ENCODE measurements around the gene ABR. TPM values are rescaled to one million over a fixed set of nuclear protein-coding genes. Genes with fewer than 3 reads are reported as not detected.

Gene ABR
- total and polyA plus RNA-seq, 5 donors from 2014 or later, result 13.2 to 116 (median 18.3) TPM

GRCh38 chr17:1089915-1090314 is 89.9 kb downstream of the ABR start:
- no peaks in the 10 kb centered on the region for H3K27me3 Mint-ChIP-seq
- H3K27ac Mint-ChIP-seq, result peak overlapping the region in 1 of 3 donors; percentile 49
- H3K36me3 Mint-ChIP-seq, result peaks cover 21% of the 10 kb centered on the region
- peaks cover 0 to 6% (median 0%) of the 10 kb centered on the region in 4 donors for H3K4me1 Mint-ChIP-seq
- no peaks in the 10 kb centered on the region for H3K27me3 ChIP-seq (ENCODE audit: control insufficient read depth, insufficient read depth, low read length)
- H3K36me3 ChIP-seq (ENCODE audit: control insufficient read depth, insufficient read depth, low read length), result peaks cover 48% of the 10 kb centered on the region
- no peak overlapping the region for H3K4me3 Mint-ChIP-seq
- ATAC-seq (ENCODE audit: low read depth in 2 of 2) (no peak), DNase-seq (no peak)
- no peaks in the 10 kb centered on the region for H3K9me3 ChIP-seq (ENCODE audit: control insufficient read depth in 2 of 2, low read length in 2 of 2)
- H3K4me3 ChIP-seq (ENCODE audit: low read depth, low read length), result no peak overlapping the region
- H3K9me3 Mint-ChIP-seq, result no peaks in the 10 kb centered on the region
- no peak overlapping the region for H3K27ac ChIP-seq (ENCODE audit: insufficient read depth, low read length, poor library complexity, severe bottlenecking)
- no peaks in the 10 kb centered on the region for H3K4me1 ChIP-seq (ENCODE audit: control insufficient read depth, insufficient read depth, low read length, poor library complexity, severe bottlenecking)

- Histone ChIP-seq H3K27ac (ENCODE audit: insufficient read depth, low read length, poor library complexity, severe bottlenecking) (no peak overlapping the region), H3K4me3 (ENCODE audit: low read depth, low read length) (no peak overlapping the region), H3K9me3 (ENCODE audit: control insufficient read depth in 2 of 2, low read length in 2 of 2) (no peaks in the 10 kb centered on the region), H3K4me1 (ENCODE audit: control insufficient read depth, insufficient read depth, low read length, poor library complexity, severe bottlenecking) (no peaks in the 10 kb centered on the region), H3K36me3 (ENCODE audit: control insufficient read depth, insufficient read depth, low read length) (peaks cover 50% of the 10 kb centered on the region), H3K27me3 (ENCODE audit: control insufficient read depth, insufficient read depth, low read length) (no peaks in the 10 kb centered on the region)
- Mint-ChIP-seq H3K36me3 (peaks cover 15% of the 10 kb centered on the region), H3K27me3 (no peaks in the 10 kb centered on the region), H3K4me1 (no peaks in the 10 kb centered on the region), H3K27ac (no peak overlapping the region), H3K4me3 (no peak overlapping the region), H3K9me3 (no peaks in the 10 kb centered on the region)
- DNase-seq, result no peak
- no peak for ATAC-seq (ENCODE audit: low read depth in 2 of 2)
Observed at GRCh38 chr17:1087381-1088241, 92.2 kb downstream of the ABR start.

DNA sequence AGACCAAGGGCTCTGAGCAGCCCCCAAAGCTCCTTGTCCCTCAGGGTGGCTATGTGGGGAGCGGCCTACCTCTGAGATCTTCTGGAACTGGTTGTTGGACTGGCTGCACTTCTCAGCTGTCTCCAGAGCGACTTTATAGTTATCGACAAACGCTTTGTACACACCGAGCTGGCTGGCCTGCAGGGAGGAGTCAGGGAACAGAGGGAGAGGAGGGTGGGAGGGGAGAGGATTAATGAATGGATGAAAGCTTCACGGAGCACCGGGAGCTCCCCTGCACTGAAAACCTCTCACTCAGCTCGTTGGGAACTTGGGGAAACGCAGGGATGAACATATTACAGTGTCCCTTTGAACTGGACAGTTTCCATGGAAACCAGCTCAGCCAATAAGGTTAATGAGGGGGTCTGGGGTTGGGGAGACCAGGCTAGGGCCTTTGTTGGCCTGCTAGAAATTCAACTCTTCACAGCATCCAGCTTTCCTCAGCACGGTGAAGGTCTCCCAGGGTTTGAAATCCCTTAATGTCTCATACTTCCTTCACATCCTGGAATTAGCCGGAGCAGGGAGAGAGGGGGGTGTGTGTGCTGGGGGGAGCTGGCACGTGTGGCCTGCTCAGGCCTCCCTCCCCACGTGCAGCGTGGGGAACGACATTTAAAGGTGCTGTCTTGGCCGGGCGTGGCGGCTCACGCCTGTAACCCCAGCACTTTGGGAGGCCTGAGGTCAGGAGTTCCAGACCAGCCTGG is 96.2 kb downstream of the ABR start:
- no peaks in the 10 kb centered on the region for H3K4me1 Mint-ChIP-seq
- Histone ChIP-seq H3K27ac (ENCODE audit: insufficient read depth, low read length, poor library complexity, severe bottlenecking) (no peak overlapping the region), H3K36me3 (ENCODE audit: control insufficient read depth, insufficient read depth, low read length) (peaks cover 35% of the 10 kb centered on the region), H3K9me3 (ENCODE audit: control insufficient read depth in 2 of 2, low read length in 2 of 2) (no peaks in the 10 kb centered on the region), H3K4me3 (ENCODE audit: low read depth, low read length) (no peak overlapping the region), H3K4me1 (ENCODE audit: control insufficient read depth, insufficient read depth, low read length, poor library complexity, severe bottlenecking) (no peaks in the 10 kb centered on the region), H3K27me3 (ENCODE audit: control insufficient read depth, insufficient read depth, low read length) (no peaks in the 10 kb centered on the region)
- DNase-seq, result no peak
- H3K27me3 Mint-ChIP-seq, result peaks cover 4% of the 10 kb centered on the region
- H3K9me3 Mint-ChIP-seq, result no peaks in the 10 kb centered on the region
- H3K27ac Mint-ChIP-seq, result no peak overlapping the region
- H3K4me3 Mint-ChIP-seq, result no peak overlapping the region
- peaks cover 14% of the 10 kb centered on the region for H3K36me3 Mint-ChIP-seq
- no peak for ATAC-seq (ENCODE audit: low read depth in 2 of 2)

GRCh38 chr17:1082579-1082978 is 97.2 kb downstream of the ABR start:
- Mint-ChIP-seq H3K4me3 (no peak overlapping the region), H3K4me1 (no peaks in the 10 kb centered on the region), H3K36me3 (peaks cover 14% of the 10 kb centered on the region), H3K27me3 (peaks cover 4% of the 10 kb centered on the region), H3K9me3 (no peaks in the 10 kb centered on the region), H3K27ac (no peak overlapping the region)
- H3K4me1 ChIP-seq (ENCODE audit: control insufficient read depth, insufficient read depth, low read length, poor library complexity, severe bottlenecking), result no peaks in the 10 kb centered on the region
- ATAC-seq (ENCODE audit: low read depth in 2 of 2) (no peak), DNase-seq (no peak)
- no peak overlapping the region for H3K27ac ChIP-seq (ENCODE audit: insufficient read depth, low read length, poor library complexity, severe bottlenecking)
- H3K27me3 ChIP-seq (ENCODE audit: control insufficient read depth, insufficient read depth, low read length), result no peaks in the 10 kb centered on the region
- peaks cover 42% of the 10 kb centered on the region for H3K36me3 ChIP-seq (ENCODE audit: control insufficient read depth, insufficient read depth, low read length)
- no peaks in the 10 kb centered on the region for H3K9me3 ChIP-seq (ENCODE audit: control insufficient read depth in 2 of 2, low read length in 2 of 2)
- no peak overlapping the region for H3K4me3 ChIP-seq (ENCODE audit: low read depth, low read length)

DNA sequence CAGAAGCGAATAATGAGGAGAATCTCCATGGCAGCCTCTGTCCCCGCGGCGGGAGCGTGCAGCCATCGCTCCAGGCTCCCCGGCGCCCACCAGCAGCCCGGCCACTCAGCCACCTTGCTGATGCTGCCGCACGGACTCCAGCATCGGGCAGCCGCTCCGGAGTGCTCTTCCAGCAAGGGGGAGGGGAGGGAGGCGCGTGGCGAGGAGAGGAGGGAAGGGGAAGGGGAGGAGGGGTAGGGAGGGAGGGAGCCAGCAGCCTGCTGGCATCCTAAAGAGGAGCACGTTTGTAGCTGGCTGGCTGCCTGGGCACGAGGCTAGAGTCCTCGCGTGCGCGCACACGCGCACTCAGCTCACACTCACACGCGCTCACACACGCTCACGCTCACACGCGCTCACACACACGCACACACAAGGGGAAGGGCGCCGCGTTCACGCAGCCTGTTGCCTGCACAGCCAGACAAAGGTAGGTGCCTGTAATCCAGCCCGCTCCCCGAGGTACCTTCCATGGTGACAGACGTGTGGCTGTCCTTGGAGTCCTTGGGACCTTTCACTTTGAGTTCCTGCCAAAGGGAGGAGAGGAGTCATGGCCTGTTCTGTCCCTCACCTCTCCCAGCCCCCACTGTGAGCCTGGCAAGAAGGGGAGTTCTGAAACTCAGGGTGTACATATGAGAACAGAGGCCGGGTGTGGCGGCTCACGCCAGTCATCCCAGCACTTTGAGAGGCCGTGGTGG is 100.8 kb downstream of the ABR start:
- H3K27ac Mint-ChIP-seq, result no peak overlapping the region
- H3K4me1 Mint-ChIP-seq, result no peaks in the 10 kb centered on the region

DNA sequence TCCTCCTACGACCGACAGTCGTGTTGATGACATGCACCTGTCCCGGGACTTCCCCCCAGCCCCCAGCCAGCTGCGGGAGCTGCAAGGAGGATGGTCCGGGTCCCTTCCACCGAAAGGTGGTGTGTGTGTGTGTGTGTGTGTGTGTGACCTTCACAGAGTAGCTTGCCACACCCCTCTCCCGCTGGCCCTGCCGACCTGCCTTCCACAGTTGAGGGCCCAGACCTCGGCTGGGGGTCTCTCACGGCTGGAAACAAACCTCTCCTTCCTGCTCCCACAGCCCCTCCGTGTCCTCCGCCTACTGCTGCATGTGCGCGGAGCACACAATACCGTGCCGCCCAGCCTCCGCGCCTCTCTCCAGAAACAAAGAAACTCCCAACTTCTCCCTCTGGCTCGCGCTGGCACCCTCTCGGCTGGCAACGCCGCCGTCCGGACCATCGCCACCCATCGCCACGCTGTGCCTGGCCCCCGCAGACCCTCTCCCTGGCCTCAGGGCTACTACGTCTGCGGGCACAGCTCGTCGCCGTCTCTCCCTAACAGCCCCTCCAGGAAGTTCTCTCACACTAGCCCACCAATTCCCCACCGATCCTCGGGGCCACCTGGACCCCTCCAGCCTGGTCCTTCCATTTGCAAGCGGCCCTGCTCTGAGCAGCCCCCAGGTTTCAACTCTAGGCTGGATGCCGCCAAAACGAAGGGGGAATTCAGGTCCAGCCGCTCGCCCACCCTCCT is 101.6 kb downstream of the ABR start:
- no peak for DNase-seq
- Histone ChIP-seq H3K27me3 (ENCODE audit: control insufficient read depth, insufficient read depth, low read length) (no peaks in the 10 kb centered on the region), H3K27ac (ENCODE audit: insufficient read depth, low read length, poor library complexity, severe bottlenecking) (no peak overlapping the region), H3K4me1 (ENCODE audit: control insufficient read depth, insufficient read depth, low read length, poor library complexity, severe bottlenecking) (no peaks in the 10 kb centered on the region), H3K9me3 (ENCODE audit: control insufficient read depth in 2 of 2, low read length in 2 of 2) (no peaks in the 10 kb centered on the region), H3K36me3 (ENCODE audit: control insufficient read depth, insufficient read depth, low read length) (peaks cover 29% of the 10 kb centered on the region), H3K4me3 (ENCODE audit: low read depth, low read length) (no peak overlapping the region)
- no peak for ATAC-seq (ENCODE audit: low read depth in 2 of 2)
- Mint-ChIP-seq H3K4me3 (no peak overlapping the region), H3K36me3 (peaks cover 12% of the 10 kb centered on the region), H3K9me3 (no peaks in the 10 kb centered on the region), H3K4me1 (no peaks in the 10 kb centered on the region), H3K27ac (no peak overlapping the region), H3K27me3 (peaks cover 4% of the 10 kb centered on the region)

More for the DNA sequence above, 100.8 kb downstream of the ABR start:
- Histone ChIP-seq H3K27ac (ENCODE audit: insufficient read depth, low read length, poor library complexity, severe bottlenecking) (no peak overlapping the region), H3K4me3 (ENCODE audit: low read depth, low read length) (no peak overlapping the region), H3K9me3 (ENCODE audit: control insufficient read depth in 2 of 2, low read length in 2 of 2) (no peaks in the 10 kb centered on the region), H3K36me3 (ENCODE audit: control insufficient read depth, insufficient read depth, low read length) (peaks cover 32% of the 10 kb centered on the region), H3K4me1 (ENCODE audit: control insufficient read depth, insufficient read depth, low read length, poor library complexity, severe bottlenecking) (no peaks in the 10 kb centered on the region), H3K27me3 (ENCODE audit: control insufficient read depth, insufficient read depth, low read length) (no peaks in the 10 kb centered on the region)
- ATAC-seq (ENCODE audit: low read depth in 2 of 2) (no peak), DNase-seq (no peak)
- Mint-ChIP-seq H3K27me3 (peaks cover 4% of the 10 kb centered on the region), H3K36me3 (peaks cover 12% of the 10 kb centered on the region), H3K9me3 (no peaks in the 10 kb centered on the region), H3K4me3 (peak overlapping the region in 1 of 4 donors; percentile 38)

DNA sequence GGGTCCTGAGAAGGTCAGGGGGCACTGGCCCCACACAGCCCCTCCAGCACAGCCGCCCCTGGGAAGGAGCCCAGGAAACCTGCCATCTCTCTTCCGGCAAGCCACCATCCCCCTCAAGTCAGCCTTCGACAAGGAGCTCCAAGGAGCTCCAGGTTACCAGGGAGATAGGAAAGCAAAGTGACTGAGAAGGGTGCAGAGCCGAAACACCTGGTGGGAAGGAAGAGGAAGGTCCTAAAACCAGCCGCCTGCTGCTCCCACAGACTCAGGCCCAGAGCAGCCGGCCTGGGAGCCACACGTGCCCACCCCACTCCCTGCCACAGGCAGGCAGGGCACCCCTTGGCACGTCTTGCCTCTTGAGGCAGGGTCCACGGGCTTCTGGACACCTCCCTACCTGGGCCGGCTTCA is 102.2 kb downstream of the ABR start:
- no peaks in the 10 kb centered on the region for H3K27me3 ChIP-seq (ENCODE audit: control insufficient read depth, insufficient read depth, low read length)
- no peaks in the 10 kb centered on the region for H3K4me1 Mint-ChIP-seq
- peak overlapping the region in 1 of 3 donors; percentile 63 for H3K27ac Mint-ChIP-seq
- ATAC-seq (ENCODE audit: low read depth in 2 of 2) (no peak), DNase-seq (no peak)
- peaks cover 28% of the 10 kb centered on the region for H3K36me3 ChIP-seq (ENCODE audit: control insufficient read depth, insufficient read depth, low read length)
- no peak overlapping the region for H3K4me3 ChIP-seq (ENCODE audit: low read depth, low read length)
- no peak overlapping the region for H3K4me3 Mint-ChIP-seq
- H3K27ac ChIP-seq (ENCODE audit: insufficient read depth, low read length, poor library complexity, severe bottlenecking), result no peak overlapping the region
- no peaks in the 10 kb centered on the region for H3K4me1 ChIP-seq (ENCODE audit: control insufficient read depth, insufficient read depth, low read length, poor library complexity, severe bottlenecking)
- no peaks in the 10 kb centered on the region for H3K9me3 Mint-ChIP-seq
- peaks cover 4% of the 10 kb centered on the region for H3K27me3 Mint-ChIP-seq
- peaks cover 12% of the 10 kb centered on the region for H3K36me3 Mint-ChIP-seq
- no peaks in the 10 kb centered on the region for H3K9me3 ChIP-seq (ENCODE audit: control insufficient read depth in 2 of 2, low read length in 2 of 2)
